Middle frontal gyrus (tissue), 1 donor: ENCODE data around the gene ITIH5.
"Not testable (repeated sequence)": the region's sequence is repeated elsewhere in the genome, so short reads cannot be mapped to it uniquely, and the experiment has no call there.

Source experiments
- DNase-seq: peaks from one replicate; pipeline ENCODE4 v3.0.0-alpha.2; 2015; ENCODE audit warnings: low spot score; ENCODE audit errors: extremely low spot score

Gene ITIH5

DNA sequence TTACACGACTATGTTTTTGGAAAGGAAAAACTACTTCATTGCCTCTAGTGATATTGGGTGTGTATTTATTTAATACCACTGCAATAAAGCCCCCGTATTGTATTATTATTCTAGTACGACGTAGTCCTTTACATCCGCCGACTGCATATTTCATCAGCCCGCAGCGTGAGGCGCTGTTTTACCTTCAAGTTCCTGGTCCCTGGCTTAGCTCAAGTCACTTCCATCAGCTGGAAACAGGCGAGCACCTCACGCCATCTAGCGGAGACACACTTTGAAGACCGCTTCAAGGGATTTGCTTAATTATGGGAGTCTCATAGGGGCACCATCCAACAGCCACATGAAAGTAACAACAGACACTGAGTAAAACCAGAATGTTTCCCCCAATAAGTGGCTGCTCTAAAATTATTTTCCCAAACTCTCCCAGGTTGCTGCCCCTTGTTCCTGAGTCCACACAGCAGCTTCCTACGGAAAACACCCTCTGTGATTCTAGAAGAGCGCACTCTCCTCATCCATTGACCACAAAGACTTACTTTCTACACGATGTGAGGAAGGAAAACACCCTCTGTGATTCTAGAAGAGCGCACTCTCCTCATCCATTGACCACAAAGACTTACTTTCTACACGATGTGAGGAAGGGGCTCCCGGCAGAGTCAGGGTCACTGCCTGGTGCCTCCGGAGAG is 20.6 kb upstream of the ITIH5 start:
- peak; percentile 67 for DNase-seq

GRCh38 chr10:7686351-7687171 is 19.8 kb upstream of the ITIH5 start:
- no peak for DNase-seq

GRCh38 chr10:7680078-7680477 is 13.3 kb upstream of the ITIH5 start:
- DNase-seq: not testable (repeated sequence)

DNA sequence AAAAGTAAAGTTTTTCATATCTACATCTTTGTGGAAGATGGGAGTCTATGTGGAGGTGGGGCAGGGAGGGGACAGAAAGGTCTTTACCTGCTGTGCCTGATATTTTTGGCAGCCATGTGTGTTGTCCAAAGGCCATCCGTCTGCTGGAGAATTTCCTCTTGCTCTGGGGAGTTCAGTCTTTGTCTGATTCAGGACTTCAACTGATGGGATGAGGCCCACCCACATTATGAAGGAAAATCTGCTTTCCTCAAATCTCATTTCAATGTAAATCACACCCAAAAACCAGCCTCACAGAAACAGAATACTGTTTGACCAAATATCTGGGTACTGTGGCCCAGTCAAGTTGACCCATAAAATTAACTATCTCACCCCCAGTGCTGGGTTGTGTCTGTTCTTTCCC is 12.5 kb upstream of the ITIH5 start:
- DNase-seq: no peak

- DNase-seq: no peak
These were observed 5.8 kb upstream of the ITIH5 start for GRCh38 chr10:7672341-7673134.

GRCh38 chr10:7670157-7670556 is 3.4 kb upstream of the ITIH5 start:
- DNase-seq: no peak

- DNase-seq: no peak
These were observed 736 bp upstream of the ITIH5 start for GRCh38 chr10:7667262-7668141.

DNA sequence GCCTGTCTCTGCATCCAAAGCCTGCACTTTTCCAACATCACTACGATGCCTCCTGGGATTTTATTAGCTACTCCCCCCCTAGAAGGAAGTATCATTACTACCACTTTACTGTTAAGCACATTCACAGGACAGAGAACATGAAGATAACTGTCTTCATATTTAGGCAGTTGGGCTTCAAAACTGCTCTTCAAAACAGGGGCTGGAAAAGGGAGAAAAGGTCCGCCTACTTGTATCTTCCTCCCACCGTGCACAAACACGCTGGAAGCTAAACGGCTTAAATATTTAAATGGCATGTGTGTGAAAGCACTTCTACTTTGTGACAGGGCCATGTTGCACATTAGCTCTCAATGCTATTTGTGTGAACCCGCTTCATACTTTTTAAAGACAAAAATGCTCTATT is 999 bp downstream of the ITIH5 start:
- DNase-seq: no peak

DNA sequence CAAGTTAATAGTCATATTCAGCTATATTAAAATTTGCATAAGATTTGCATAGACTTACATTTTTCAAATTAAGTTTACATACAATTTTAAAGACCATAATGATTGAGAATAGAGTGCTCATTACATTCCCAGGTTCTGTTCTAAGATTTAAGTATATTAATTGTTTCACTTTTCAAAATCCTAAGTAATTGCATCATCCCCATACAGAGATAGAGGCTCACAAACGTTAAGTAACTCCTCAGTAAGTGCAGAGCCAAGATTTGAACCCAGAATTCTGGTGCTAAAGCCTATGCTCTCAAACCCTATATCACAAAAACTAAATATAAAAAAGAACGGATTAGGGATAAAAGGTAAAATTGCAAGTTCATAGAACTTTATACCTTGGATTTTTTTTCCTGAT is 2.1 kb downstream of the ITIH5 start:
- no peak for DNase-seq

- no peak for DNase-seq
These were observed 4.2 kb downstream of the ITIH5 start for GRCh38 chr10:7662522-7662921.

GRCh38 chr10:7659560-7659959 is 7.2 kb downstream of the ITIH5 start:
- DNase-seq: no peak

DNA sequence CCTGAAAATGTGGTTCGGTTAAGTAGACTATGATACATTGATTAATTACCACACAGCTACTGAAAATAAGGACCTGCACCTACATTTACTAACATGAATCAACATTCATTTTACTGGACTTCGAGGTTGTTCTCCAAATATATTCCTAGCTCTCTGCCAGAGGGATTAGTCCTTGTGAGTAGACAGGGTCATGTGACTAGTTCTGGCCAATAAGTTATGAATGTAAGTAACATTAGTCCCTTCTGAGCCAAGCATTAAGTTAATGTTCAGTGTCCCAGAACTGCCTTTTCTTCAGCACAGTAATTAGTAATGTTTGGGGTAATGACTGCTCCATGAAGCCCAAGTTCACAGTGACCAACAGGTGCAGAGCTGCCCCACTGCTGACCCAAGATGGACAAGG is 9.2 kb downstream of the ITIH5 start:
- no peak for DNase-seq

DNA sequence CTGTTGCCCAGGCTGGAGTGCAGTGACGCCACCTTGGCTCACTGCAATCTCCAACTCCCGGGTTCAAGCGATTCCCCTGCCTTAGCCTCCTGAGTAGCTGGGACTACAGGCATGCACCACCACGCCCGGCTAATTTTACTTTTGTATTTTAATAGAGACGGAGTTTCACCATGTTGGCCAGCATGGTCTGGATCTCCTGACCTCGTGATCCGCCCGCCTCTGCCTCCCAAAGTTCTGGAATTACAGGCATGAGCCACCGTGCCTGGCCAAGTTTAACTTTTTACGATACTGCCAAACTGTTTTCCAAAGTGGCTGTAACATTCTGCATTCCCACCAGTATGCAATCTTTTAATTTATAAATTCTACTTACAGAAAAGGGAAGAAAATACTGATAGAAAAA is 9.7 kb downstream of the ITIH5 start:
- not testable (repeated sequence) for DNase-seq

- no peak for DNase-seq
These were observed 14.8 kb downstream of the ITIH5 start for GRCh38 chr10:7651853-7652470.

- DNase-seq: no peak
These were observed 17.0 kb downstream of the ITIH5 start for GRCh38 chr10:7649673-7650300.

- DNase-seq: no peak
These were observed 19.6 kb downstream of the ITIH5 start for GRCh38 chr10:7647062-7647664.

DNA sequence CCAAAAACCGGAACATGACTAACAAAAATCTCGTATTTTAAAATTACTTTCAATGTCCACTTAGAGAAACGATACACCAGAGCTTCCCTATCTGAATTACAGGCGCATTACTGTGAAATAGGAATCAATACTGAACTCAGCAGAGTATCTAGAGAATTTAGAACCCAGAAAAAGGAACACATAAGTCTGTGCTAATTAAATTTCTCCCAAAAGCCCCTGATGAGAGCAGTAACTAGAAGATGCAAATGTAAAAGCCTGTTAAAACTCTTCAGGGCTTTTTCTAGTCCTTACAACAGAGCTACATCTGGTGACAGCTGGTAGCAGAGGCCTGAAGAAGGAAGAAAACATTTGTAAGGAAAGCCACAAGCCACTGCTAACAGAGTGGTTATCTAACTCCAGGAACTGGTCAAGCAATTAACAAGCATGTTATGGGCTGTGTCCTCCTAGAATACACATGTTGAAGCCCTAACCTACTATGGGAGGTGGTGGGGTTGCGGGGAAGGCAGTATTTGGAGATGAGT is 24.2 kb downstream of the ITIH5 start:
- no peak for DNase-seq

DNA sequence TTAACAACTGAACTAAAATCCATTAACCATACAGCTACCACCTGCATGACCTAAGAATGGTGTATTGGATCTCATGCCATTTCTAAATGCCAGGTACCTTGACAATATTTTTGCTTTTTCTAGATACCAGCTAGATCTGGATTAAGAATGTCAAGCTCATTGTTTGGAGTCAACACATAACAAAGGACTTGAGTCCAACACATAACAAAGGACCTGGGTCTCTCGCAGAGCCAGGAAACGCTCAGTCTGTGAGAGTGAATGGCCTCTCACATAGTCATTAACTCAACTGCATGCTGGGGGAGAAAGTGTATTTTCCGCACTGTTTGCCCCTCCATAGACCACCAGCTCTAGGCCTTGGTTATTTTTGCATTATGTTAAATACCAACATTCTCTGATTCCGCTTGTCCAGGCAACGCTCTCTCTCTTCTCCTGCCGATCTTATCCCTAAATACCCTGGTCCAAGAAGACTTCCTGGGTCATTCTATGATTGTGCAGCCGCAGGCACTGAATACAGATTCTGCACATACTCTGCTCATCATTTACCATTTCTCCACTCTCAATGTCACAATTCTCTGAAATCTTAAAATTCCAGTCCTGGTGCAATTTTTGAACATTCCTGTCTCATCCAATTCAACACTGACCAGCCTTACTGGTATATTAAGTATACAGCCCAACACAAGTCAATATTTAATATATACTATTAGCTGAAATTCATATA is 31.2 kb downstream of the ITIH5 start:
- no peak for DNase-seq
